Stomach (tissue), 9 donors: ENCODE measurements around the gene FZR1. TPM values are rescaled to one million over a fixed set of nuclear protein-coding genes. Genes with fewer than 3 reads are reported as not detected.

Experiments used
- DNase-seq, 2 donors: peaks; one replicate each; pipeline versions ENCODE4 v3.0.0 to v3.0.0-alpha.2; 2013 to 2019
- H3K27ac ChIP-seq, 5 donors: fragments of 200-600 bp in 4 of 5; sonication (generic) in 4 of 5; one replicate each; pipeline ENCODE4 v1.5.1; 2013 to 2019; ENCODE audit warnings: mild to moderate bottlenecking in 1 of 5, moderate library complexity in 1 of 5
- H3K27me3 ChIP-seq, 3 donors: fragments of 200-600 bp; sonication (generic); one replicate each; pipeline ENCODE4 v1.5.1; 2017 to 2019; ENCODE audit warnings: mixed run types in 1 of 3
- H3K36me3 ChIP-seq, 4 donors: fragments of 200-600 bp; sonication (generic); 1 replicate in 3 of 4; 2 replicates in 1 of 4; pipeline ENCODE4 v1.5.1; 2016 to 2019
- H3K4me1 ChIP-seq, 4 donors: fragments of 200-600 bp; sonication (generic); one replicate each; pipeline ENCODE4 v1.5.1; 2016 to 2019
- H3K4me3 ChIP-seq, 4 donors: fragments of 200-600 bp; sonication (generic) in 3 of 4; one replicate each; pipeline ENCODE4 v1.5.1; 2016 to 2019; ENCODE audit warnings: mild to moderate bottlenecking in 1 of 4
- H3K9me3 ChIP-seq, 4 donors: fragments of 200-600 bp; sonication (generic); one replicate each; pipeline ENCODE4 v1.5.1; 2016 to 2019
- CTCF ChIP-seq, 7 experiments: fragments of 450-650 bp in 4 of 7; fragments of 200-600 bp in 3 of 7; sonication (generic) in 3 of 7; IDR thresholded peaks; one replicate each; pipeline ENCODE4 v1.5.1; 2016 to 2019; ENCODE audit warnings: antibody characterized with exemption in 7 of 7, control low read depth in 2 of 7, mild to moderate bottlenecking in 1 of 7
- EP300 ChIP-seq: sonication (generic); formaldehyde crosslinking; IDR thresholded peaks from one replicate; pipeline ENCODE4 v1.6.1; 2017; ENCODE audit warnings: antibody characterized with exemption
- POLR2A ChIP-seq, 4 donors: fragments of 450-650 bp; IDR thresholded peaks; one replicate each; pipeline ENCODE4 v1.6.1; 2016; ENCODE audit warnings: antibody characterized with exemption in 4 of 4, control low read depth in 2 of 4, mild to moderate bottlenecking in 1 of 4, moderate library complexity in 1 of 4
- POLR2AphosphoS5 ChIP-seq, 3 donors: sonication (generic); formaldehyde crosslinking; IDR thresholded peaks; one replicate each; pipeline ENCODE4 v1.6.1; 2016; ENCODE audit warnings: antibody characterized with exemption in 3 of 3
- WGBS, 5 donors: extraction: QIAGEN DNeasy Blood & Tissue Kit in 3 of 5; methylation state at CpG; one replicate each; pipeline versions ENCODE4 v1.1.5 to v1.1.7; 2013 to 2018; 5-methylcytosine and 5-hydroxymethylcytosine counted together
- intact Hi-C: fragments of 100-400 bp; cut with DNase I; formaldehyde crosslinking; loops from one replicate; pipeline ENCODE4 v1.15.1; 2023; ENCODE audit warnings: low total_unique reads
- polyA plus RNA-seq, 3 donors: library from polyadenylated mRNA; stranded (reverse); fragments of 200-250 nt; gene quantifications; one replicate each; pipeline ENCODE4 v1.2.3, GENCODE V29; 2013
- total RNA-seq, 5 donors: library from RNA; depleted of rRNA; stranded (reverse); fragments of >200 nt; gene quantifications; one replicate each; pipeline versions ENCODE4 v1.1.0 to v1.2.3, GENCODE V29; 2014 to 2016
- donor health status: healthy with polysubstance abuse.
- donor health status: Bipolar disorder and iron deficiency.
- donor health status: healthy.

Gene FZR1
- total and polyA plus RNA-seq, 8 donors = 9.4 to 113 (median 21.3) TPM

- intact Hi-C loops = no loop called here
- Histone ChIP-seq H3K4me3 (no peak overlapping the region), H3K27ac (peak overlapping the region in 2 of 5 donors; percentile 1 to 38), H3K27me3 (no peaks in the 10 kb centered on the region), H3K9me3 (no peaks in the 10 kb centered on the region), H3K4me1 (peaks cover 0 to 5% (median 0%) of the 10 kb centered on the region in 4 donors), H3K36me3 (peaks cover 42 to 76% (median 67%) of the 10 kb centered on the region in 4 donors)
- DNase-seq = peak in 1 of 2 donors; percentile 55
- no peak for TF ChIP-seq EP300
- TF ChIP-seq POLR2A (IDR thresholded peaks at IDR 0.05) = no peak
- TF ChIP-seq POLR2AphosphoS5 (IDR thresholded peaks at IDR 0.05) = no peak
- no peak for TF ChIP-seq CTCF (IDR thresholded peaks at IDR 0.05)
- WGBS, 5 donors = 75 to 86% (median 82%) methylated on average over 24 to 27 of the region's 27 CpGs
Observed at GRCh38 chr19:3536429-3537100, 30.5 kb downstream of the FZR1 start.

- Histone ChIP-seq H3K27ac (peak overlapping the region in 2 of 5 donors; percentile 1 to 38), H3K4me1 (peaks cover 0 to 5% (median 0%) of the 10 kb centered on the region in 4 donors), H3K9me3 (no peaks in the 10 kb centered on the region), H3K36me3 (peaks cover 37 to 71% (median 62%) of the 10 kb centered on the region in 4 donors), H3K4me3 (no peak overlapping the region), H3K27me3 (no peaks in the 10 kb centered on the region)
- WGBS, 5 donors = 71 to 79% (median 76%) methylated on average over 7 to 13 of the region's 13 CpGs
- intact Hi-C loops = no loop called here
- TF ChIP-seq POLR2A (IDR thresholded peaks at IDR 0.05) = no peak
- TF ChIP-seq POLR2AphosphoS5 (IDR thresholded peaks at IDR 0.05) = no peak
- TF ChIP-seq EP300 = no peak
- TF ChIP-seq CTCF (IDR thresholded peaks at IDR 0.05) = no peak
- no peak for DNase-seq
Observed at GRCh38 chr19:3537101-3537437, 31.0 kb downstream of the FZR1 start.

- no peak overlapping the region for H3K4me3 ChIP-seq
- WGBS, 5 donors = 82 to 84% (median 83%) methylated on average over 20 to 22 of the region's 22 CpGs
- no peaks in the 10 kb centered on the region for H3K9me3 ChIP-seq
- H3K4me1 ChIP-seq = peaks cover 0 to 5% (median 0%) of the 10 kb centered on the region in 4 donors
- peak overlapping the region in 2 of 5 donors; percentile 1 to 38 for H3K27ac ChIP-seq
- H3K27me3 ChIP-seq = no peaks in the 10 kb centered on the region
- TF ChIP-seq POLR2A (IDR thresholded peaks at IDR 0.05) = no peak
- no peak for TF ChIP-seq CTCF (IDR thresholded peaks at IDR 0.05)
- TF ChIP-seq POLR2AphosphoS5 (IDR thresholded peaks at IDR 0.05) = no peak
- no peak for TF ChIP-seq EP300
- no peak for DNase-seq
- intact Hi-C loops = no loop called here
- peaks cover 31 to 65% (median 57%) of the 10 kb centered on the region in 4 donors for H3K36me3 ChIP-seq
Observed at GRCh38 chr19:3537438-3538240, 31.5 kb downstream of the FZR1 start.

GRCh38 chr19:3538258-3538929 is 32.3 kb downstream of the FZR1 start:
- TF ChIP-seq POLR2AphosphoS5 (IDR thresholded peaks at IDR 0.05) = no peak
- TF ChIP-seq POLR2A (IDR thresholded peaks at IDR 0.05) = no peak
- no peak for TF ChIP-seq EP300
- no peak for TF ChIP-seq CTCF (IDR thresholded peaks at IDR 0.05)
- DNase-seq = no peak
- 71 to 86% (median 79%) methylated on average over 24 to 25 of the region's 25 CpGs for WGBS, 5 donors
- Histone ChIP-seq H3K36me3 (peaks cover 23 to 58% (median 52%) of the 10 kb centered on the region in 4 donors), H3K27ac (peak overlapping the region in 1 of 5 donors; percentile 15), H3K4me1 (peaks cover 0 to 11% (median 6%) of the 10 kb centered on the region in 4 donors), H3K9me3 (no peaks in the 10 kb centered on the region), H3K27me3 (no peaks in the 10 kb centered on the region), H3K4me3 (no peak overlapping the region)
- intact Hi-C loops = no loop called here
